H1 (cell line): Measurements from ENCODE around the gene TNIK. TPM values are rescaled to one million over a fixed set of nuclear protein-coding genes. Genes with fewer than 3 reads are reported as not detected.
A peak's percentile ranks its signal among the peaks of the same experiment; 100 is the strongest.

Experiments used
- CTCF ChIA-PET: fragments of 300-600 bp; sonication (Branson Sonifier 250); formaldehyde crosslinking; loops from one replicate; lab custom pipeline; 2021; ENCODE audit not compliant: partially characterized antibody; lab: Charles Lee
- POLR2A ChIA-PET: fragments of 300-600 bp; sonication (Branson Sonifier 250); formaldehyde crosslinking; loops from one replicate; lab custom pipeline; 2021; ENCODE audit warnings: inconsistent platforms; ENCODE audit not compliant: partially characterized antibody; lab: Charles Lee
- DNase-seq, 2 experiments: peaks; one replicate each; pipeline versions ENCODE4 v3.0.0 to v3.0.0-alpha.2; 2010 to 2022; ENCODE audit warnings: low spot score in 2 of 2, low read depth in 1 of 2, mixed read lengths in 1 of 2
- FAIRE-seq: peaks from 2 replicates; lab custom pipeline; 2011; peaks lifted over from hg19 to GRCh38; lab: Jason Lieb, UNC
- H2AFZ ChIP-seq: 2 replicates; pipeline ENCODE4 v1.8.1; 2012; ENCODE audit warnings: low read length, inconsistent platforms
- H2AK5ac ChIP-seq: 2 replicates; pipeline ENCODE4 v1.6.1; 2013; ENCODE audit warnings: low read depth, low read length
- H2BK120ac ChIP-seq: replicated peaks from 2 replicates; pipeline ENCODE3; 2013; ENCODE audit warnings: low read depth, low read length, inconsistent platforms
- H2BK12ac ChIP-seq: 2 replicates; pipeline ENCODE4 v1.6.1; 2013; ENCODE audit warnings: low read depth, low read length
- H2BK15ac ChIP-seq: 2 replicates; pipeline ENCODE4 v1.6.1; 2013; ENCODE audit warnings: low read length
- H2BK20ac ChIP-seq: 2 replicates; pipeline ENCODE4 v1.6.1; 2013; ENCODE audit warnings: low read length
- H2BK5ac ChIP-seq: 2 replicates; pipeline ENCODE4 v1.6.1; 2013; ENCODE audit warnings: low read depth, low read length
- H3K14ac ChIP-seq: 2 replicates; pipeline ENCODE4 v1.6.1; 2013; ENCODE audit warnings: inconsistent platforms; ENCODE audit not compliant: insufficient read length
- H3K18ac ChIP-seq: 2 replicates; pipeline ENCODE4 v1.6.1; 2013; ENCODE audit warnings: low read length; ENCODE audit errors: extremely low read depth
- H3K23ac ChIP-seq: 2 replicates; pipeline ENCODE4 v1.6.1; 2013; ENCODE audit warnings: inconsistent platforms; ENCODE audit not compliant: insufficient read length
- H3K23me2 ChIP-seq: 2 replicates; pipeline ENCODE4 v1.6.1; 2013; ENCODE audit warnings: low read depth, low read length
- H3K27ac ChIP-seq: 2 replicates; pipeline ENCODE4 v1.6.1; 2011; ENCODE audit warnings: low read depth, low read length, inconsistent platforms
- H3K27me3 ChIP-seq, 4 experiments: replicated peaks in 1 of 4; 1 replicate in 1 of 4; 2 replicates in 3 of 4; pipeline versions ENCODE4 v1.6.1 to v1.8.1; 2011 to 2013; ENCODE audit warnings: low read length in 3 of 4, mild to moderate bottlenecking in 3 of 4, inconsistent platforms in 2 of 4, mixed read lengths in 2 of 4, moderate library complexity in 1 of 4; ENCODE audit not compliant: control insufficient read depth in 3 of 4, insufficient read depth in 3 of 4; ENCODE audit errors: extremely low read depth in 1 of 4
- H3K36me3 ChIP-seq, 4 experiments: 2 replicates each; pipeline versions ENCODE4 v1.6.1 to v1.8.1; 2011 to 2013; ENCODE audit warnings: mild to moderate bottlenecking in 4 of 4, low read length in 3 of 4, moderate library complexity in 2 of 4, control low read depth in 1 of 4, inconsistent platforms in 1 of 4; ENCODE audit not compliant: insufficient read depth in 4 of 4, control insufficient read depth in 2 of 4
- H3K4ac ChIP-seq: replicated peaks from 2 replicates; pipeline ENCODE3; 2013; ENCODE audit warnings: low read length, low read depth, mixed read lengths, inconsistent platforms; ENCODE audit not compliant: insufficient read length
- H3K4me1 ChIP-seq, 4 experiments: replicated peaks in 1 of 4; 1 replicate in 1 of 4; 2 replicates in 3 of 4; pipeline versions ENCODE4 v1.6.1 to v1.8.1; 2011 to 2013; ENCODE audit warnings: low read length in 3 of 4, inconsistent platforms in 2 of 4, mixed read lengths in 1 of 4; ENCODE audit not compliant: insufficient read depth in 4 of 4, control insufficient read depth in 3 of 4
- H3K4me2 ChIP-seq, 2 experiments: 2 replicates each; pipeline versions ENCODE4 v1.6.1 to v1.8.1; 2011 to 2013; ENCODE audit warnings: low read depth in 2 of 2, low read length in 2 of 2, control low read depth in 1 of 2, inconsistent platforms in 1 of 2, mild to moderate bottlenecking in 1 of 2; ENCODE audit not compliant: insufficient read depth in 1 of 2
- H3K4me3 ChIP-seq, 4 experiments: fragments of 200-600, 300-600 bp in 1 of 4; sonication (generic), shearing (Covaris generic), sonication (Bioruptor Twin) in 1 of 4; 2 replicates each; pipeline versions ENCODE4 v1.5.1 to v1.8.1; 2011 to 2016; ENCODE audit warnings: low read length in 4 of 4, low read depth in 3 of 4, control low read depth in 2 of 4, inconsistent platforms in 2 of 4, mild to moderate bottlenecking in 2 of 4, mixed read lengths in 1 of 4, moderate library complexity in 1 of 4; ENCODE audit not compliant: insufficient read depth in 2 of 4; ENCODE audit errors: extremely low read depth in 1 of 4
- H3K56ac ChIP-seq: replicated peaks from 2 replicates; pipeline ENCODE3; 2013; ENCODE audit warnings: low read depth, mild to moderate bottlenecking, mixed read lengths, low read length, inconsistent platforms; ENCODE audit not compliant: insufficient read length
- H3K79me1 ChIP-seq: 2 replicates; pipeline ENCODE4 v1.6.1; 2013; ENCODE audit warnings: low read depth, low read length, control low read depth
- H3K79me2 ChIP-seq, 2 experiments: 2 replicates each; pipeline versions ENCODE4 v1.6.1 to v1.8.1; 2012 to 2013; ENCODE audit warnings: low read length in 2 of 2, mild to moderate bottlenecking in 2 of 2, inconsistent platforms in 1 of 2; ENCODE audit not compliant: insufficient read depth in 2 of 2, control insufficient read depth in 1 of 2
- H3K9ac ChIP-seq, 4 experiments: replicated peaks in 1 of 4; 1 replicate in 1 of 4; 2 replicates in 3 of 4; pipeline versions ENCODE4 v1.6.1 to v1.8.1; 2011 to 2013; ENCODE audit warnings: low read depth in 3 of 4, low read length in 3 of 4, control low read depth in 2 of 4, mild to moderate bottlenecking in 2 of 4, moderate library complexity in 2 of 4, inconsistent platforms in 1 of 4; ENCODE audit errors: extremely low read depth in 1 of 4
- H3K9me3 ChIP-seq, 2 experiments: 2 replicates each; pipeline versions ENCODE4 v1.6.1 to v1.8.1; 2012 to 2013; ENCODE audit warnings: mild to moderate bottlenecking in 2 of 2, moderate library complexity in 2 of 2, control low read depth in 1 of 2, inconsistent platforms in 1 of 2, low read depth in 1 of 2, low read length in 1 of 2, mixed read lengths in 1 of 2; ENCODE audit not compliant: insufficient read depth in 2 of 2
- H4K20me1 ChIP-seq, 2 experiments: replicated peaks in 1 of 2; 2 replicates each; pipeline versions ENCODE3 to v1.8.1; 2011 to 2013; ENCODE audit warnings: inconsistent platforms in 2 of 2, low read length in 2 of 2, mild to moderate bottlenecking in 1 of 2; ENCODE audit not compliant: insufficient read depth in 2 of 2, control insufficient read depth in 1 of 2
- H4K5ac ChIP-seq: 2 replicates; pipeline ENCODE4 v1.6.1; 2013; ENCODE audit warnings: low read length, low read depth, mixed read lengths, inconsistent platforms; ENCODE audit not compliant: insufficient read length
- H4K8ac ChIP-seq: 2 replicates; pipeline ENCODE4 v1.8.0; 2013; ENCODE audit warnings: mild to moderate bottlenecking, moderate library complexity, low read length, inconsistent platforms; ENCODE audit not compliant: insufficient read depth; ENCODE audit errors: extremely low read depth
- H4K91ac ChIP-seq: replicated peaks from 2 replicates; pipeline ENCODE3; 2013; ENCODE audit warnings: low read length, mixed read lengths, inconsistent platforms; ENCODE audit not compliant: insufficient read length
- ASH2L ChIP-seq: fragments of 200-600, 300-600 bp; sonication (generic); IDR thresholded peaks from one replicate; pipeline ENCODE4 v1.7.1; 2017; ENCODE audit warnings: low read length
- BCL11A ChIP-seq, 2 experiments: IDR thresholded peaks; one replicate each; pipeline ENCODE4 v1.6.1; 2011; ENCODE audit warnings: low read depth in 2 of 2, low read length in 2 of 2, mild to moderate bottlenecking in 2 of 2
- CEBPB ChIP-seq: IDR thresholded peaks from 2 replicates; pipeline ENCODE4 v1.6.1; 2012; ENCODE audit warnings: low read depth, low read length
- MAFK ChIP-seq: IDR thresholded peaks from 2 replicates; pipeline ENCODE4 v1.6.1; 2012; ENCODE audit warnings: low read depth, mild to moderate bottlenecking, improper control_type of control experiment, low read length
- NANOG ChIP-seq: IDR thresholded peaks from 2 replicates; pipeline ENCODE4 v1.6.1; 2011; ENCODE audit warnings: low read length, low read depth, mild to moderate bottlenecking, inconsistent platforms; ENCODE audit not compliant: insufficient read depth, poor library complexity, severe bottlenecking
- SAP30 ChIP-seq: fragments of 300-600 bp; sonication (generic); IDR thresholded peaks from 2 replicates; pipeline ENCODE4 v1.7.1; 2012; ENCODE audit warnings: low read length, moderate library complexity, mild to moderate bottlenecking, inconsistent platforms; ENCODE audit not compliant: insufficient read depth, insufficient replicate concordance
- SP4 ChIP-seq: IDR thresholded peaks from 2 replicates; pipeline ENCODE4 v1.6.1; 2012; ENCODE audit warnings: low read length, inconsistent platforms
- TCF12 ChIP-seq: IDR thresholded peaks from 2 replicates; pipeline ENCODE4 v1.6.1; 2011; ENCODE audit warnings: low read depth, mild to moderate bottlenecking, low read length
- WGBS, 2 experiments: shearing (Covaris generic) in 1 of 2; methylation state at CpG; one replicate each; pipeline versions ENCODE4 v1.1.6 to v1.1.7; 2013 to 2015; ENCODE audit warnings: low lambda C conversion rate in 2 of 2, mixed read lengths in 2 of 2, inconsistent platforms in 1 of 2, low coverage in 1 of 2, missing lambda C conversion rate in 1 of 2; ENCODE audit not compliant: insufficient replicate concordance in 2 of 2, insufficient coverage in 1 of 2, insufficient read length in 1 of 2; ENCODE audit errors: extremely low coverage in 1 of 2, missing lambda C conversion rate in 1 of 2; 5-methylcytosine and 5-hydroxymethylcytosine counted together
- polyA plus RNA-seq, 7 experiments: library from polyadenylated mRNA; depleted of rRNA in 3 of 7; stranded (reverse) in 5 of 7; unstranded in 2 of 7; fragments of >200 nt in 5 of 7; fragments of 200-250 nt in 2 of 7; gene quantifications; 1 replicate in 5 of 7; 2 replicates in 1 of 7; 4 replicates in 1 of 7; pipeline versions ENCODE4 v1.2.1 to v1.2.3, GENCODE V29; 2011 to 2013; ENCODE audit warnings: missing spikeins in 2 of 7, mixed read lengths in 2 of 7
- total RNA-seq: library from RNA; stranded (reverse); fragmentation: NEBNext Ultra II Directional; extraction: Animal tissue kit (Norgen Biotek cat#: 25700); gene quantifications from 2 replicates; pipeline ENCODE4 v1.2.1, GENCODE V29; 2021

The TNIK gene
- total and polyA plus RNA-seq, 2 of the 8 experiments (the other 6 are each of a cell fraction or from before 2014, with no cell fraction given): 7.4 to 42.0 TPM

DNA sequence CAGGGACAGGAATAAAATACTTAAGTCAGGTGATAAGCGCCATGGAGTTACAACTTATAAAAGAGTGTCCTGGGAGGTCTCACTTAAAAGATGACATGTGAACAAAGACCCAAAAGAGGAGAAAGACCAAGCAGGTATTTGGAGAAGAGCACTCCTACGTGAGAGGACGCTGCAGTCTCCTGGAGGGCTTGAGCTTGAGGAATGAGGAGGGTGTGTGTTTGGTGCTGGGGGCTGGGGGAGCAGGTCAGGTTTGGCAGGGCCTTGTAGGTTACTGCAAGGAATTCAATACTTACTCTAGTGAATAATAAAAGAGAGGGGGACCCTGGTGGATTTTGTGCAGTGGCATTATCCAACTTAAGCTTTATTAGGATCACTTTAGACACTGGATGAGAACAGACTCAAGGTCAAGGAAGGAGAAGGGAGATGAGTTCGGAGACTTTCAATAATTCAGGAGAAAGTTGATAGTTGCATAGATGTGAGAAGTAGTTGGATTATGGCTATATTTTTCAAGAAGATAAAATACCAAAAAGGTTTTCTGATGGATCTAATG is 32.4 kb downstream of the TNIK start:
- Histone ChIP-seq H3K56ac (no peak overlapping the region), H2BK120ac (no peak overlapping the region), H3K9me3 (no peaks in the 10 kb centered on the region), H2AK5ac (no peak overlapping the region), H3K4me1 (peaks cover 14 to 30% (median 21%) of the 10 kb centered on the region in 4 experiments), H4K8ac (no peak overlapping the region), H3K14ac (no peak overlapping the region), H3K4me2 (peak overlapping the region; percentile 47 to 65; a peak in 2 of 4 replicates), H2BK20ac (no peak overlapping the region; the same call in 1 of the 2 replicates), H2AFZ (no peak overlapping the region), H4K91ac (no peak overlapping the region), H3K27ac (peak overlapping the region; percentile 22; the same call in 1 of the 2 replicates), H3K79me1 (no peaks in the 10 kb centered on the region; the same call in 1 of the 2 replicates), H2BK5ac (peak overlapping the region; percentile 88; the same call in 1 of the 2 replicates), H3K79me2 (peaks cover 0 to 42% of the 10 kb centered on the region in 2 experiments; a peak in 3 of 4 replicates), H3K4me3 (peak overlapping the region in 1 of 4 experiments; percentile 7; a peak in 1 of 8 replicates), H3K9ac (no peak overlapping the region), H4K5ac (no peak overlapping the region), H2BK15ac (no peak overlapping the region), H2BK12ac (no peak overlapping the region), H3K23me2 (0 out of 2 replicates have a peak, but pooled peaks cover 5% of the 10 kb centered on the region), H3K23ac (no peak overlapping the region), H3K4ac (no peak overlapping the region), H4K20me1 (no peaks in the 10 kb centered on the region), H3K18ac (no peak overlapping the region; the same call in 1 of the 2 replicates), H3K36me3 (no peaks in the 10 kb centered on the region), H3K27me3 (no peaks in the 10 kb centered on the region)
- DNase-seq: no peak
- TF ChIP-seq CEBPB (no peak), ASH2L (no peak), MAFK (no peak), TCF12 (no peak), BCL11A (IDR thresholded peaks at IDR 0.05; ENCODE audit: low read depth in 2 of 2, low read length in 2 of 2) (no peak), SAP30 (no peak), NANOG (no peak), SP4 (no peak)
- POLR2A ChIA-PET: interaction anchor here (0.6 to 3.3 kb wide), 5 partner anchors 10 to 235 kb away, joined by 3 to 19 read pairs (median 5); partner anchors contain the start of gene TNIK
- FAIRE-seq: no peak
- 50% methylated on average over 4 of the region's 4 CpGs; no CpG with 5 or more reads in 1 of the 2 experiments for WGBS, 2 experiments
- CTCF ChIA-PET: interaction anchor here (1.0 to 2.7 kb wide), 8 partner anchors 21 to 264 kb away, joined by 3 to 9 read pairs (median 4); partner anchors contain the start of gene TNIK
